Islet precursor cell (in vitro differentiated cells): Measurements from ENCODE around the gene GYPC.
"Not testable (repeated sequence)": the region's sequence is repeated elsewhere in the genome, so short reads cannot be mapped to it uniquely, and the experiment has no call there.

Experiments used
- DNase-seq: peaks from one replicate; pipeline ENCODE4 v3.0.0-alpha.2; 2018

Gene GYPC

DNA sequence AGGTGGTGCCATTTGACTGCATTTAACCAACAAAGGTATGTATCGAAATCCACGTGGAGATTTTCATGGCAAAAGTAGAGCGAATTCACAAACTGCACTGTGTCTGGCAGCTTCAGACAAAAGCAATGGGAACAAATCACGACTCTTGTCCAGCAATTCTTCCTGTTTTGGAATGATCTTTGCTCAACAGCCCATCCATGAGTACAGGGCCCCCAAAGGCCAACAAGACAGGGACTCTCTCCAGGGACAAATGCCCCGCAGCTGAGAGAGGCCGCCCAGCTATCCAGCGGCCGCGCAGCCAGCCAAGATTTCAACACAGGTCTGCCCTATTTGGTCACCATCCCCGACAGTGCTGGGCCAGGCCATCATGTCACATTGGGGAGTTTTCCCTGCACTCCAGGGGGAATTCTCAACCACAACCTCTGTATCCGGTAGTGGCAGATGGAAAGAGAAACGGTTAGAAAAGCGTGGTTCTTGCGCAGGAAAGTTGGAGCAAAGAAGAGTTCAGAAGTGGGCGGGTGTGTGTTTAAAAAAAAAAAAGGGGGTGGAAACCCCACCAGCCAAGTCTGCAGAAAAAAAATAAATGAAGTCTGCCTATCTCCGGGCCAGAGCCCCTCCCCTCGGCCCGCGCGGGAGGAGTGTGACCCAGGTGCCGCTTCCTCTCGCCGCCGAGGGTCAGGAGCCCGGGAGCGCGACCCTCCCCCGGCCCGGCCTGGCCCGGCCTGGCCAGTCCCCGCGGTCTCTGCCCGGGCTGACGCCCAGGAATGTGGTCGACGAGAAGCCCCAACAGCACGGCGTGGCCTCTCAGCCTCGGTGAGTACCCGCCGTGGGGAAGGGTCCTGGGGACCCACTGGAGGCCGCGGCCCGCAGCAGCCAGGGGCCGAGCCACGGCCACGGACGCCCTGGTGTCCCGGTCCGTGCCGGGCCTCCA, at the start of gene GYPC:
Gene GYPC (plus strand): TSS at position 659 of the 931 bp plus-strand sequence. CDS start 106 bp downstream, at position 765.
- DNase-seq: peak; percentile 76

DNA sequence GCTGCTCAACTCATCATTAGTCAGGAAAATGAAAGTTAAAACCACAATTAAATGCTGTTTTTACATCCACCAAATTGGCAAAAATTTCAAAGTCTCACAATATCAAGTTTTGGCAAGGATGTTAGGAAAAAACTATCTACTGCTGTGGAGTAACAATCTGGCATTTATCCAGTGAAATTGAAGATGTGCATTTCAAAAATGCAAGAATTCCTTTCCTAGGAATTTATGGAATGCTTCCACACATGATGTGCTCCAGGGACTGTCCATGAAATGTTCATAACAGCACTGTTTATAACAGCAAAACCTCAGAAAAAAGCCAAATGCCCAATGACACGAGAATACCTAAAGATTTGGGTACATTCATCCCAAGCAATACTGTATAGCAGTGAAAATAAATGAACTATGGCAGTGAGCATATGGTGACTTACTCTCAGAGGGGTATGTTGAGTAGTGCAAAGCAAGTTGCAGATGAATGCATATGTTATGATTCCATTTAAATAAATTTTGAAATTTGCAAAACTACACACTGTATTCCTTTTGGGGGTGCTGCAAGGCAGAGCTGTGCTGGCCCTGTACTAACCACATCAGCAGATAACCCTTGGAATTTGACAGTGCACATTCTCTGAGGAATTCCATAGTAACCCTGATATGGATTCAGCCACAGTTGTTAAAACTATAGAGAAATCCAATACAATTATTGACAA, 41.3 kb upstream of the GYPC start:
- DNase-seq: no peak

GRCh38 chr2:126616606-126617069, 39.3 kb upstream of the GYPC start:
- no peak for DNase-seq

GRCh38 chr2:126620302-126620701, 35.7 kb upstream of the GYPC start:
- no peak for DNase-seq

GRCh38 chr2:126623000-126623399, 33.0 kb upstream of the GYPC start:
- no peak for DNase-seq

DNA sequence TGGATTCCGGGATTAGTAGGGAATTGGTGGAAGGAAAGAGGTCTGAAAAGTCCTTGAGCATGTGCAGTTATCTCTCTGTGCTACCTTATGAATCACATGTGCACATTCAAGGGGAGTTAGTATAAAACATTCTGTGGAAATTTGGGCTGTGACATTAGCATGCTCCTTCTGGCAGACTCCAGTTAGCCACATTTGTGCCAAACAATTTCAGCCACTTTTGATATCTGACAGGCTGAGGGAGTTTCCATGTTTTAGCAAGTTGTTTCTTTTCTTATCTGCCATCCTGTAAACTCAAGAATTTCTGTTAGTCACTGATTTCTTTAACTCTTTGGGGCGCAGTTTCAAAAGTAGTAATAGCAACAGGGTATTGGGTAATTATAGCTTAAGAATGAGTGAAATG, 28.3 kb upstream of the GYPC start:
- no peak for DNase-seq

- DNase-seq: no peak
These were observed 21.6 kb upstream of the GYPC start for GRCh38 chr2:126634273-126634861.

- no peak for DNase-seq
These were observed 20.7 kb upstream of the GYPC start for GRCh38 chr2:126635281-126635680.

- no peak for DNase-seq
These were observed 20.2 kb upstream of the GYPC start for GRCh38 chr2:126635736-126636135.

DNA sequence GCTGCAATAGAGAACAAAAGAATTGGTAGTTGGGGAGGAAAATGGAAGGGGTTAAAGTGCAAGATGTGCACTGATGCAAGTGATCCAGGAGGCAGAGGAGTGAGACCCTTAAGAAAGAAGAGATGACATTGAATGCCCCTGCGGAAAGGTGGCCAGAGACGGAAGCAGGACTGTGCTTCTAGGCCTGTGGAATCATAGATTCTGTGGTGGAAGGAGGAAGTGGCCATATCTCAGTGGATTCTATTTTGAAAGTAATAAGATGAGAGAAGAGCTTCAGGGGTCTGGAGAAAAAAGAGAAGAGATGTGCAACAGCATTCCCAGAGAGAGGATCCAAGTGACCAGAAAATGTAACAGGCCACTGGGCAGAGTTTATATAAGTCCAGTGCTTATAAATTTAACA, 18.6 kb upstream of the GYPC start:
- no peak for DNase-seq

DNA sequence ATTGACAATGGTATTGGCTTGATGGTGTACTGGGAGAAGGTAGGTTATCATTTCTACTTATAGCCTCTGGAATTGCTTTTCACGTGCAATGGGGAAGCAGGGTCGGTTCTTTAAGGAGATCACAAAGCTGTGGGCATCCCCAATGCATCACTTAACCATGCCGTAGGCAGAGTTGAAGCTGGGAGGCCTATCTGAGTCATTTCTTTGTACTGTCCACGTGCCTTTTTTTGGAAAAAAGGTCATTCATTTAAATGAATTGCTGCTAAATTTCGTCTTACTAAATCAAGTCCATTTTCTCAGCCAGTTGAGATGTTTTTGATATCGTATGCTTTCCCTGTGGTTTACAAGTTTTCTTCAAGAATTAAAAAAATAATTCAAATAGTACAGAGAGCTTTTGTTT, 17.2 kb upstream of the GYPC start:
- DNase-seq: no peak

- DNase-seq: no peak
These were observed 16.7 kb upstream of the GYPC start for GRCh38 chr2:126639276-126639675.

DNA sequence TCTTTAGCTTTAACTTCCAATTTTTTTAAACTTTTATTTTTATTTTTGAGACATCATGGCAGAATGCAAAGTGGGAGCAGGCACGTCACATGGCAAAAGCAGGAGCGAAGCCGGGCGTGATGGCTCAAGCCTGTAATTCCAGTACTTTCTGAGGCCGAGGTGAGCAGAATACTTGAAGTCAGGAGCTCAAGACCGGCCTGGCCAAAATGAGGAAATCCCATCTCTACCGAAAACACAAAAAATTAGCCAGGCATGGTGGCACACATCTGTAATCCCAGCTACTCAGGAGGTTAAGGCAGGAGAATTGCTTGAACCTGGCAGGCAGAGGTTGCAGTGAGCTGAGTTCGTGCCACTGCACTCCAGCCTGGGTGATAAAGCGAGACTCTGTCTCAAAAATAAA, 14.7 kb upstream of the GYPC start:
- not testable (repeated sequence) for DNase-seq

DNA sequence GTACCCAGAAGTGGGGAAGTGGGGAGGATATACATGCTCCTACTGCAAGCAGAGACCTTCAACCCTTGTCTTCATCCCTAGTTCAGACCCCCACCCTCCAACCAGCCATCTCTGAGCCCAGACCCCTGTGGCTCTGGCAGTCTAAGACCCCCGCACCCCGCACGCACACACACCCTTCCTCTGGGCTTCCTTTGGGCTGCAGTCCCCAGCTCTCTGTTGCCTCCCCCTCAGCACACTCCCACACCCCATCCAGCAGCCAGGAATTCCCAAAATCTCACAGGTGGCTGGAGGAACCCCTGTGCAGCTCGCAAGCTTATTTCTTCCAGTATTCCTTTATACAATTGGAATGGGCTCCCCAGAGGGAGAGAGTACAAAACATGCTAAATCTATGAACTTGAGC, 13.9 kb upstream of the GYPC start:
- no peak for DNase-seq

DNA sequence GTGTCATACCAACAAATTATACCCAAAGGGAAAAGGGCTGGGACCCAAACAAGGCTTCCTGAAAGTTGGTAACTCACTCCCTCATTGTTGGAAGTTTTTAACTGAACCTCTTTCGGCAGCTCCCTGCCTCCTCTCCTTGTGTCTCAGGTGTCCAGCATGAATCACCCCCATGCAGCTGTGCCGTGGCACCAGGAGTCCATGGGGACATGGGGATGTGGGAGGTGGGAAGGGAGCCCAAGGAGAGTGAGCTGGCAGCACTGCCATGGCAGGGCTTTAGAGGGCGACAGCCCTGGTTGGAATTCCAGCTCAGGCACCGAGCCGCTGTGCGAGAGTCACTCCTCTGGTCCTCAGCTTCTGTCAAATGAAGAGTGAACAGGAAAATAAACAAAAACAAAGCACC, 12.5 kb upstream of the GYPC start:
- DNase-seq: no peak

GRCh38 chr2:126643972-126644371, 12.0 kb upstream of the GYPC start:
- DNase-seq: no peak

DNA sequence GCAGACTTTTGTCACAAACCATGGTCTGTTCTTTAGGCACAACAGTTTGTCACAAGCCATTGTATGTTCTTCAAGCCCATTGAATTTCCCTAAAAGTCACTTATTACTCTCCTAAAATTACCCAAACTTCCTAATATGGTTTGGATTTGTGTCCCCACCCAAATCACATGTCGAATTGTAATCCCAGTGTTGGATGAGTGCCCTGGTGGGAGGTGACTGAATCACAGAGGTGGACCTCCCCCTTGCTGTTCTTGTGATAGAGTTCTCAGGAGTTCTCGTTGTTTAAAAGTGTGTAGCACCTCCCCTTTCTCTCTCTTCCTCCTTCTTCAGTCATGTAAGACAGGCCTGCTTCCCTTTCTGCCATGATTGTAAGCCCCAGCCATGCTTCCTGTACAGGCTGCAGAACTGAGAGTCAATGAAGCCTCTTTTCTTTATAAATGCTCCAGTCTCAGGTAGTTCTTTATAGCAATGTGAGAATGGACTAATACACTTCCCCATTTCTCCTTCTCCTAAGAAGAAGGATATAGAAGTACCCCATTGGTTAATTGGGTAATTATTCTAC, 11.2 kb upstream of the GYPC start:
- DNase-seq: no peak

DNA sequence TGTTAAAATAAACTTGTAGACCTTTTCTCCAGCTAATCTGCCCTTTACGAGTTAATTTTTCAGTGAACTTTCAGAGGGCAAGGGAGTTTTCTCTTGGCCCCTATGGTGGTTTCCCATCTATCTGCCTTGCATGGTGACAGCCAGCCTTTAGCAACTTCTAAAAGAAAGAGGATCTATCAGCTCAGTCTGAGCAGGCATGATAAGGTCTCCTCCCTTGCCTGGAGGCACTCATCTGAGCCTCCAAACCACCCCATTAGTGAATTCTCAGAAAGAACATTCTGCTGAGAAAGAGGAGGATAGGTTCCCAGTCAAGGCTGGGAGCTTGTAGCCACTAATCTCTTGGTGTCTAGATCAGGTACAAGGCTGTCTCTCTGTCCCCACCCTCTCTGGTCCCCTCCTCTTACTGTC, 10.7 kb upstream of the GYPC start:
- DNase-seq: no peak

DNA sequence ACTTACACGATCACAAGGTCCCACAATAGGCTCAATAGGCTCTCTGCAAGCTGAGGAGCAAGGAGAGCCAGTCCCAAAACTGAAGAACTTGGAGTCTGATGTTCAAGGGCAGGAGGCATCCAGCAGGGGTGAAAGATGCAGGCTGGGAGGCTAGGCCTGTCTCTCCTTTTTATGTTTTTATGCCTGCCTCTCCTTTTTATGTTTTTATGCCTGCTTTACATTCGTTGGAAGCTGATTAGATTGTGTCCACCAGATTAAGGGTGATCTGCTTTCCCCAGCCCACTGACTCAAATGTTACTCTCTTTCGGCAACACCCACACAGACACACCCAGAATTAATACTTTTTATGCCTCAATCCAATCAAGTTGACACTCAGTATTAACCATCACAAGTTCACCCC, 9.9 kb upstream of the GYPC start:
- no peak for DNase-seq

GRCh38 chr2:126647714-126648344, 8.1 kb upstream of the GYPC start:
- not testable (repeated sequence) for DNase-seq

DNA sequence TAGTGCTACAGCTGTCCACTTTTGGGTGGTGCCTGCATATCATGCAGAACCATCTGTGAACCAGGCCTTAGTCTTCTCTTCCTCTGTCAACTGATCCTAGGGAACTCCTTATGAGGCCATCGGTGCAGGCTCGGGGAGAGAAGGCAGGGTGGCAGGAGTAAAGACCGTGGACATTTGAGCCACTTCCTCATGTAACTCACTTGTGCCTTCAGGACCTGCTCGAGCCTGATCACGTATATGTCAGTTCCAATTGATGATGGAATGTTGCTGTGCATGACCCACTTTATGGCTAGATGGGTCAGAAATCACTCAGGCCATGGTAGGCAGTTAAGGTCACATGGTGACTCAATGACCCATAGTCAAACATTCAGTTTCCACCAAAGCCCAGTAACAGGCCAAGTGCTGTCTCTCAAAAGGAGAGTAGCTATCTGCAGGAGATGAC, 7.6 kb upstream of the GYPC start:
- not testable (repeated sequence) for DNase-seq

GRCh38 chr2:126649101-126649500, 6.9 kb upstream of the GYPC start:
- DNase-seq: no peak

- DNase-seq: no peak
These were observed 5.0 kb upstream of the GYPC start for GRCh38 chr2:126650994-126651393.
